Measurements from ENCODE around the gene ZC3HAV1. TPM values are rescaled to one million over a fixed set of nuclear protein-coding genes. Genes with fewer than 3 reads are reported as not detected.

The ZC3HAV1 gene
- total and polyA plus RNA-seq, 10 of the 15 experiments (the other 5 are each of a cell fraction or from before 2014, with no cell fraction given): 18.5 to 55.3 (median 44.7) TPM

GRCh38 chr7:139044813-139045794 is 64.4 kb downstream of the ZC3HAV1 start:
- FAIRE-seq: peak; percentile 62
- Histone ChIP-seq H3K4me2 (ENCODE audit: control insufficient read depth, insufficient read depth) (no peak overlapping the region), H3K9me3 (replicated peaks; ENCODE audit: control insufficient read depth, insufficient read depth, low read length) (no peaks in the 10 kb centered on the region), H2AFZ (ENCODE audit: control insufficient read depth, low read depth, low read length) (no peak overlapping the region), H3K79me2 (ENCODE audit: control insufficient read depth, insufficient read depth, low read length) (no peaks in the 10 kb centered on the region), H3K4me1 (ENCODE audit: control insufficient read depth, insufficient read depth, low read length) (peaks cover 4% of the 10 kb centered on the region; the same call in 1 of the 2 replicates), H4K20me1 (ENCODE audit: control insufficient read depth, insufficient read depth) (no peaks in the 10 kb centered on the region), H3K4me3 (no peak overlapping the region), H3K27me3 (replicated peaks in 1 of 2; ENCODE audit: control insufficient read depth in 2 of 2, insufficient read depth in 2 of 2, low read length in 1 of 2) (no peaks in the 10 kb centered on the region), H3K27ac (ENCODE audit: control insufficient read depth, insufficient read depth) (no peak overlapping the region), H3K36me3 (ENCODE audit: control insufficient read depth in 2 of 2, insufficient read depth in 2 of 2, low read length in 1 of 2) (peaks cover 6 to 15% of the 10 kb centered on the region in 2 experiments; a peak in 3 of 4 replicates), H3K9ac (ENCODE audit: control insufficient read depth, insufficient read depth, low read length) (no peak overlapping the region)
- ChIA-PET POLR2A (interaction anchor here (0.6 kb wide), 1 partner anchor 80 kb away, joined by 9 read pairs; no protein-coding TSS in a partner anchor), RAD21 (ENCODE audit: unreplicated experiment) (no interaction called here), CTCF (interaction anchor here (1.0 kb wide), 1 partner anchor 28 kb away, joined by 3 read pairs; no protein-coding TSS in a partner anchor), SMC1A (ENCODE audit: uncharacterized antibody, unreplicated experiment) (interaction anchor here (1.4 to 1.7 kb wide), 2 partner anchors 13 to 30 kb away, joined by 4 read pairs; no protein-coding TSS in a partner anchor)
- BruUV-seq (replicated peaks): no TSS peak
- 41% methylated on average over 5 of the region's 5 CpGs for WGBS (ENCODE audit: insufficient coverage, insufficient replicate concordance, low lambda C conversion rate, missing lambda C conversion rate)
- no peak for TF ChIP-seq CEBPB (IDR thresholded peaks at IDR 0.05; ENCODE audit: borderline replicate concordance in 1 of 2, low read depth in 2 of 2, low read length in 2 of 2)
- no peak for TF ChIP-seq MTA3 (IDR thresholded peaks at IDR 0.05; ENCODE audit: borderline replicate concordance, low read length)
- TF ChIP-seq BCL11A (IDR thresholded peaks at IDR 0.05; ENCODE audit: low read depth, low read length): no peak
- TF ChIP-seq RFX5 (IDR thresholded peaks at IDR 0.05; ENCODE audit: low read depth, low read length): no peak
- TF ChIP-seq STAT3 (IDR thresholded peaks at IDR 0.05; ENCODE audit: low read depth, low read length): no peak
- no peak for TF ChIP-seq SREBF1 (IDR thresholded peaks at IDR 0.05; ENCODE audit: low read length)
- TF ChIP-seq RUNX3 (IDR thresholded peaks at IDR 0.05; ENCODE audit: low read length): peak; percentile 51
- in situ Hi-C loops (cut with MboI) (no loop called here), intact Hi-C loops (cut with micrococcal nuclease; ENCODE audit: unreplicated experiment) (no loop called here)
- ATAC-seq: no peak
- no peak for DNase-seq (ENCODE audit: low read depth, low spot score)

Data from GM12878 (cell line).